PC-9 (cell line): ENCODE data around the gene GPR151. TPM values are rescaled to one million over a fixed set of nuclear protein-coding genes. Genes with fewer than 3 reads are reported as not detected.

Experiments
- BruUV-seq: library from RNA; stranded (reverse); fragments of 400-500 nt; replicated peaks from 2 replicates; lab custom pipeline; 2021; lab: Mats Ljungman, UMichigan
- CTCF ChIA-PET: fragments of 300-600 bp; sonication (Branson Sonifier 250); formaldehyde crosslinking; loops from one replicate; lab custom pipeline; 2022; ENCODE audit warnings: antibody characterized with exemption; lab: Charles Lee
- POLR2A ChIA-PET: fragments of 300-600 bp; sonication (Branson Sonifier 250); formaldehyde crosslinking; loops from one replicate; lab custom pipeline; 2022; ENCODE audit warnings: antibody characterized with exemption; ENCODE audit not compliant: unreplicated experiment; lab: Charles Lee
- DNase-seq, 2 experiments: peaks; one replicate each; pipeline versions ENCODE4 v3.0.0 to v3.0.0-alpha.2; 2015 to 2022; ENCODE audit warnings: mixed read lengths in 1 of 2
- H2AFZ ChIP-seq: fragments of 200-600 bp; sonication (generic); 2 replicates; pipeline ENCODE4 v1.8.1; 2017; ENCODE audit warnings: antibody characterized with exemption
- H3F3A ChIP-seq: fragments of 200-600 bp; sonication (generic); 2 replicates; pipeline ENCODE4 v1.8.1; 2017; ENCODE audit warnings: antibody characterized with exemption, mild to moderate bottlenecking, low read depth; ENCODE audit not compliant: insufficient read depth
- H3K27ac ChIP-seq: fragments of 200-600 bp; sonication (generic); 2 replicates; pipeline ENCODE4 v1.6.1; 2016; ENCODE audit warnings: mixed run types
- H3K27me3 ChIP-seq: fragments of 200-600 bp; sonication (generic); 2 replicates; pipeline ENCODE4 v1.6.1; 2016; ENCODE audit warnings: low read depth, mixed run types; ENCODE audit not compliant: insufficient read depth
- H3K36me3 ChIP-seq: fragments of 200-600 bp; sonication (generic); 2 replicates; pipeline ENCODE4 v1.6.1; 2016; ENCODE audit warnings: low read depth, mixed run types
- H3K4me1 ChIP-seq: fragments of 200-600 bp; sonication (generic); replicated peaks from 2 replicates; pipeline ENCODE4 v1.6.1; 2016; ENCODE audit warnings: mixed run types; ENCODE audit not compliant: insufficient read depth
- H3K4me2 ChIP-seq: fragments of 200-600 bp; sonication (generic); 2 replicates; pipeline ENCODE4 v1.6.1; 2017; ENCODE audit warnings: mixed run types
- H3K4me3 ChIP-seq: fragments of 200-600 bp; sonication (generic); 2 replicates; pipeline ENCODE4 v1.6.1; 2016; ENCODE audit warnings: mixed run types
- H3K79me2 ChIP-seq: fragments of 200-600 bp; sonication (generic); 2 replicates; pipeline ENCODE4 v1.6.1; 2017; ENCODE audit warnings: low read depth, mixed run types
- H3K9me2 ChIP-seq: fragments of 200-600 bp; sonication (generic); 2 replicates; pipeline ENCODE4 v1.8.1; 2017; ENCODE audit warnings: mild to moderate bottlenecking; ENCODE audit not compliant: insufficient read depth
- H3K9me3 ChIP-seq: fragments of 200-600 bp; sonication (generic); 2 replicates; pipeline ENCODE4 v1.8.1; 2016; ENCODE audit warnings: low read depth; ENCODE audit not compliant: insufficient read depth
- H4K20me1 ChIP-seq: fragments of 200-600 bp; sonication (generic); 2 replicates; pipeline ENCODE4 v1.8.1; 2017; ENCODE audit not compliant: insufficient read depth
- CTCF ChIP-seq: fragments of 200-600 bp; sonication (generic); conservative IDR thresholded peaks from 2 replicates; pipeline ENCODE4 v1.6.1; 2017; ENCODE audit warnings: mixed run types, antibody characterized with exemption, mild to moderate bottlenecking, moderate library complexity
- EZH2 ChIP-seq: fragments of 200-600 bp; sonication (generic); IDR thresholded peaks from 2 replicates; pipeline ENCODE4 v1.8.0; 2017; ENCODE audit warnings: antibody characterized with exemption, low read depth
- intact Hi-C: fragments of 100-400 bp; cut with micrococcal nuclease; formaldehyde crosslinking; loops from one replicate; pipeline ENCODE4 v1.10.0; 2022; ENCODE audit not compliant: unreplicated experiment
- total RNA-seq: library from RNA; stranded (reverse); gene quantifications from 2 replicates; pipeline ENCODE4 v1.2.3, GENCODE V29; 2021

GPR151 gene
- total RNA-seq, 1 experiment from 2014 or later = not detected

- no peak overlapping the region for H3K4me2 ChIP-seq
- no peak overlapping the region for H2AFZ ChIP-seq
- POLR2A ChIA-PET = no interaction called here
- DNase-seq = peak; percentile 42 to 75
- no peak overlapping the region for H3K4me3 ChIP-seq
- CTCF ChIA-PET = interaction anchor here (0.6 to 2.4 kb wide), 4 partner anchors 14 to 1549 kb away, joined by 3 to 18 read pairs (median 6); no protein-coding TSS in a partner anchor
- H4K20me1 ChIP-seq = no peaks in the 10 kb centered on the region
- no peaks in the 10 kb centered on the region for H3F3A ChIP-seq
- no peaks in the 10 kb centered on the region for H3K79me2 ChIP-seq
- H3K9me2 ChIP-seq = no peaks in the 10 kb centered on the region
- TF ChIP-seq EZH2 = no peak
- peak; percentile 94 for TF ChIP-seq CTCF
- no peaks in the 10 kb centered on the region for H3K36me3 ChIP-seq
- no peaks in the 10 kb centered on the region for H3K9me3 ChIP-seq
- no peak overlapping the region for H3K27ac ChIP-seq
- BruUV-seq = no TSS peak
- peaks cover 4% of the 10 kb centered on the region; the same call in 1 of the 2 replicates for H3K27me3 ChIP-seq
- intact Hi-C loops = loop anchor here (1.0 to 5.0 kb wide), 2 partner anchors 424 to 1035 kb away; no protein-coding TSS in a partner anchor
- no peaks in the 10 kb centered on the region for H3K4me1 ChIP-seq
Measured at GRCh38 chr5:146541958-146542849, 26.2 kb upstream of the GPR151 start.

GRCh38 chr5:146540414-146540813 is 24.4 kb upstream of the GPR151 start:
- ChIA-PET POLR2A (no interaction called here), CTCF (no interaction called here)
- Histone ChIP-seq H2AFZ (no peak overlapping the region), H3F3A (no peaks in the 10 kb centered on the region), H3K36me3 (no peaks in the 10 kb centered on the region), H3K9me3 (no peaks in the 10 kb centered on the region), H3K4me1 (no peaks in the 10 kb centered on the region), H3K27ac (no peak overlapping the region), H3K9me2 (peaks cover 2% of the 10 kb centered on the region; the same call in 1 of the 2 replicates), H3K4me2 (no peak overlapping the region), H4K20me1 (no peaks in the 10 kb centered on the region), H3K79me2 (no peaks in the 10 kb centered on the region), H3K4me3 (no peak overlapping the region), H3K27me3 (peaks cover 4% of the 10 kb centered on the region; the same call in 1 of the 2 replicates)
- DNase-seq = no peak
- BruUV-seq = no TSS peak
- intact Hi-C loops = loop anchor here (5.0 kb wide), 1 partner anchor 1037 kb away; no protein-coding TSS in a partner anchor
- TF ChIP-seq EZH2 (no peak), CTCF (no peak)

DNA sequence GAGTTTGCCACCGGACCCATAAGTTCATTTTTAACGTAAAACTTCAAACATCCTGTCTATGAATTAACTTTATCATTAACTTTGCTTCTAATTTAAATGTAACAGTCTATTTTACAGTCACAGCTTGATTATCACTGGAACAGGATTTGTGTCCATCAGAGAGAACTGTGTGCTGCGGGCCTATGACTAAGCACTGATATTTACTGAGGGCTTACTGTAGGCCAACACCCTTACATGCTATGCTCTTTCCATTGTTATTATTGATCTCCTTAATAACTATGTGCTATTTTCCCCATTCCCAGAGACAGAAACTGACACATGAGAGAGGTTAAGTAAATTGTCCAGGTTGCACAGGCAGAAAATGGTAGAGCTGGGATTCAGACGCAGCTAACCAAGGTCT is 24.0 kb upstream of the GPR151 start:
- H3K79me2 ChIP-seq = no peaks in the 10 kb centered on the region
- TF ChIP-seq CTCF (no peak), EZH2 (no peak)
- H3K4me2 ChIP-seq = no peak overlapping the region
- no peaks in the 10 kb centered on the region for H3K9me3 ChIP-seq
- H2AFZ ChIP-seq = no peak overlapping the region; the same call in 1 of the 2 replicates
- no peaks in the 10 kb centered on the region for H3F3A ChIP-seq
- peaks cover 4% of the 10 kb centered on the region; the same call in 1 of the 2 replicates for H3K9me2 ChIP-seq
- POLR2A ChIA-PET = no interaction called here
- H3K27me3 ChIP-seq = peaks cover 4% of the 10 kb centered on the region; the same call in 1 of the 2 replicates
- no peak for DNase-seq
- H3K36me3 ChIP-seq = no peaks in the 10 kb centered on the region
- intact Hi-C loops = loop anchor here (5.0 kb wide), 1 partner anchor 1037 kb away; no protein-coding TSS in a partner anchor
- no peaks in the 10 kb centered on the region for H4K20me1 ChIP-seq
- CTCF ChIA-PET = interaction anchor here (0.5 kb wide), 1 partner anchor 8 kb away, joined by 3 read pairs; no protein-coding TSS in a partner anchor
- H3K27ac ChIP-seq = no peak overlapping the region
- BruUV-seq = no TSS peak
- no peaks in the 10 kb centered on the region for H3K4me1 ChIP-seq
- no peak overlapping the region for H3K4me3 ChIP-seq
